ENCODE measurements around the gene OCEL1. TPM values are rescaled to one million over a fixed set of nuclear protein-coding genes. Genes with fewer than 3 reads are reported as not detected.

The OCEL1 gene
- polyA plus RNA-seq, 2 of the 4 experiments (the other 2 are of a cell fraction): 5.5 to 9.2 TPM

DNA sequence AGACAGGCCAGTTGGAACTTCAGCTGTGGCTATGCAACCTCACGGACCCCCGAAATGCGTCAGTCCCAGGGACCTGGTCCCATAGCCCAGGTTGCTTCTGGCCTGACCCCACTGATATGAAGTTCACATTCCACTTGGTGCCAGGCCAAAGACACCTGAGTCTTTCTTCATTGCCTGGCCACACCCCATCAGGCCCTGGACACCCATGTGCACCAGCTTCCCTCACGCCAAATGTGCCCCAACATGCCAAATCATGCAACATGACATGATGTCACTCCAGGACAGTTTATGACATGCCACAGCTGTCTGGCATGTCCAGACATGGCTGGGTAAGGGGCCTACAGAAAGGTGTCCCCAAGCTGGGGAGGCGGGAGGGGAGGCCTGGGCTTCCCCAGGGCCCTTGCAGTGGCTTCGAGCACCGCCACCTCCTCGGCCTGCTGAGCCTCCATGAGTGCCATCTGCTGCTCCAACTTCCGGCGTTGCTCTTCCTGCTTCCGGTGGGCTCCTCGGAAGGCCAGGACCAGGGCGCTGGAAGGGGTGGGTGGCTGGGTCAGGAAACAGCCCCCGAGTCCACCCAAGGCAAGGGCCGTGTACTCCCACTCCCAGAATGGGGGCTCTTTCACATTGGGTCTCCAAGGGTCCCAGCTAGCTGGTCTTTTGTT lies 24.0 kb downstream of the OCEL1 start:
- peak overlapping the region; percentile 92 to 96; a peak in 5 of 6 replicates for H3K27ac ChIP-seq
- FAIRE-seq: no peak
- CTCF ChIA-PET: interaction anchor here (0.9 to 4.9 kb wide), 4 partner anchors 8 to 32 kb away, joined by 3 to 51 read pairs (median 10); partner anchors contain the start of gene USHBP1
- peak overlapping the region; percentile 58; the same call in 2 of the 3 replicates for H3K4me2 ChIP-seq
- H3K9me3 ChIP-seq: no peaks in the 10 kb centered on the region
- no peak overlapping the region for H3K4me3 ChIP-seq
- DNase-seq (ENCODE audit: low read depth in 1 of 2, low spot score in 1 of 2): no peak
- POLR2A ChIA-PET: interaction anchor here (1.8 kb wide), 1 partner anchor 35 kb away, joined by 5 read pairs; the partner anchor contains the start of gene USE1
- 83% methylated on average over 8 of the region's 15 CpGs for whole genome bisulfite sequencing (ENCODE audit: missing lambda C conversion rate)
- TF ChIP-seq GATA3 (IDR thresholded peaks at IDR 0.05; ENCODE audit: borderline replicate concordance) (no peak), ESRRA (IDR thresholded peaks at IDR 0.05; ENCODE audit: borderline replicate concordance, low read length) (no peak), RAD21 (conservative IDR thresholded peaks at IDR 0.05 in 1 of 2, IDR thresholded peaks at IDR 0.05 in 1 of 2) (no peak), POLR2A (IDR thresholded peaks at IDR 0.05; ENCODE audit: low read length) (no peak), NR3C1 (IDR thresholded peaks at IDR 0.05) (no peak), CHD4 (IDR thresholded peaks at IDR 0.05; ENCODE audit: borderline replicate concordance) (no peak), HEYL (CRISPR knock-in tag; IDR thresholded peaks at IDR 0.05) (no peak), RNF2 (IDR thresholded peaks at IDR 0.05; ENCODE audit: borderline replicate concordance, low read depth) (no peak), CBX2 (IDR thresholded peaks at IDR 0.05; ENCODE audit: borderline replicate concordance, low read depth) (no peak), RARB (CRISPR knock-in tag; IDR thresholded peaks at IDR 0.05) (no peak), FOSL2 (IDR thresholded peaks at IDR 0.05) (no peak), FOSL2 (CRISPR knock-in tag; IDR thresholded peaks at IDR 0.05) (no peak), TP53 (CRISPR knock-in tag; IDR thresholded peaks at IDR 0.05) (no peak)
- TF ChIP-seq, protein P1, sequence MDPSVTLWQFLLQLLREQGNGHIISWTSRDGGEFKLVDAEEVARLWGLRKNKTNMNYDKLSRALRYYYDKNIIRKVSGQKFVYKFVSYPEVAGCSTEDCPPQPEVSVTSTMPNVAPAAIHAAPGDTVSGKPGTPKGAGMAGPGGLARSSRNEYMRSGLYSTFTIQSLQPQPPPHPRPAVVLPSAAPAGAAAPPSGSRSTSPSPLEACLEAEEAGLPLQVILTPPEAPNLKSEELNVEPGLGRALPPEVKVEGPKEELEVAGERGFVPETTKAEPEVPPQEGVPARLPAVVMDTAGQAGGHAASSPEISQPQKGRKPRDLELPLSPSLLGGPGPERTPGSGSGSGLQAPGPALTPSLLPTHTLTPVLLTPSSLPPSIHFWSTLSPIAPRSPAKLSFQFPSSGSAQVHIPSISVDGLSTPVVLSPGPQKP (IDR thresholded peaks at IDR 0.05; ENCODE audit: low read depth, low read length): no peak
- TF ChIP-seq, protein P2, sequence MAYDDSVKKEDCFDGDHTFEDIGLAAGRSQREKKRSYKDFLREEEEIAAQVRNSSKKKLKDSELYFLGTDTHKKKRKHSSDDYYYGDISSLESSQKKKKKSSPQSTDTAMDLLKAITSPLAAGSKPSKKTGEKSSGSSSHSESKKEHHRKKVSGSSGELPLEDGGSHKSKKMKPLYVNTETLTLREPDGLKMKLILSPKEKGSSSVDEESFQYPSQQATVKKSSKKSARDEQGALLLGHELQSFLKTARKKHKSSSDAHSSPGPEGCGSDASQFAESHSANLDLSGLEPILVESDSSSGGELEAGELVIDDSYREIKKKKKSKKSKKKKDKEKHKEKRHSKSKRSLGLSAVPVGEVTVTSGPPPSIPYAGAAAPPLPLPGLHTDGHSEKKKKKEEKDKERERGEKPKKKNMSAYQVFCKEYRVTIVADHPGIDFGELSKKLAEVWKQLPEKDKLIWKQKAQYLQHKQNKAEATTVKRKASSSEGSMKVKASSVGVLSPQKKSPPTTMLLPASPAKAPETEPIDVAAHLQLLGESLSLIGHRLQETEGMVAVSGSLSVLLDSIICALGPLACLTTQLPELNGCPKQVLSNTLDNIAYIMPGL (CRISPR knock-in tag; IDR thresholded peaks at IDR 0.05; ENCODE audit: borderline replicate concordance): no peak
- ATAC-seq: no peak
- peaks cover 37% of the 10 kb centered on the region for H3K4me1 ChIP-seq

DNA sequence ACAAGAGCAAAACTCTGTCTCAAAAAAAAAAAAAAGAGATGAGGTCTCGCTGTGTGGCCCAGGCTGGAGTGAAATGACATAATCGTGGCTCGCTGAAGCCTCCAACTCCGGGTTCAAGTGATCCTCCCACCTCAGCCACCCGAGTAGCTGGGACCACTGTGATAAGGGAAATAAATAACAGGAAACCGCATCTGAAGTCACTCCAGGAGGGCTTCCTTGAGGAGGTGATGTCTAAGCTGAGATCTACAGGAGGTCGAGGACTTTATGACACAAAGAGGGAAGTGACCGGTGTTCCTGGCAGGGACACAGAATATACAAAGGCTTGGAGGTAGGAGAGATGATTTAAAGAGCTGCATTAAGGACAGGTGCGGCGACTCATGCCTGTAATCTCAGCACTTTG lies 28.6 kb downstream of the OCEL1 start:
- no peaks in the 10 kb centered on the region for H3K9me3 ChIP-seq
- no peak for DNase-seq (ENCODE audit: low read depth in 1 of 2, low spot score in 1 of 2)
- H3K4me1 ChIP-seq: peaks cover 5% of the 10 kb centered on the region
- ChIA-PET POLR2A (no interaction called here), CTCF (interaction anchor here (0.7 to 4.5 kb wide), 4 partner anchors 9 to 38 kb away, joined by 3 to 20 read pairs (median 6); partner anchors contain the start of gene USHBP1)
- H3K4me3 ChIP-seq: no peak overlapping the region
- no peak for FAIRE-seq
- peak; percentile 54 for TF ChIP-seq ZFP36 (IDR thresholded peaks at IDR 0.05; ENCODE audit: borderline replicate concordance, partially characterized antibody)
- no peak for TF ChIP-seq HDAC2 (IDR thresholded peaks at IDR 0.05)
- no peak for ATAC-seq
- H3K4me2 ChIP-seq: no peak overlapping the region
- 0 out of 6 replicates have a peak overlapping the region, but pooled peaks of 1 of the 2 experiments have one; percentile 18 for H3K27ac ChIP-seq
- WGBS (ENCODE audit: missing lambda C conversion rate): 84% methylated on average over 10 of the region's 10 CpGs

DNA sequence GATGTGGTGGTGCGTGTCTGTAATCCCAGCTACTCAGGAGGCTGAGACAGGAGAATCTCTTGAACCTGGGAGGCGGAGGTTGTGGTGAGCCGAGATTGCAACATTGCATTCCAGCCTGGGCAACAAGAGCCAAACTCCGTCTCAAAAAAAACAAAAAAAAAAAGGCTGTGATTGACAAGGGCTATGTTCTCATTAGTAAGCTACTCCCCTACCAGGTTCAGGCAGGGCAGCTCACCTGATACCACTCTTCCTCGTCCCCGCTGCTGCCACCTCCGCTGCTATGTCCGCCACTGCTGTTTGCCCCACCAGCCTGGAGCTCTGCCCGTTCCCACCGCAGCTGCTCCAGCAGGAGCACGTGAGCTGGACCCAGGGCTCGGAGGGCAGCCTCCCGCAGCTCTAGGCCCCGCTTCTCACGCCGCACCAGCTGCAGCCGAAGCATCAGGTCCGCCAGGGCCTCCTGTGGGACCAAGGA lies 29.2 kb downstream of the OCEL1 start:
- no peak for TF ChIP-seq FOSL2 (IDR thresholded peaks at IDR 0.05)
- TF ChIP-seq FOSL2 (CRISPR knock-in tag; IDR thresholded peaks at IDR 0.05): no peak
- TF ChIP-seq ZC3H11A (IDR thresholded peaks at IDR 0.05): no peak
- no peak for TF ChIP-seq RAD21 (conservative IDR thresholded peaks at IDR 0.05 in 1 of 2, IDR thresholded peaks at IDR 0.05 in 1 of 2)
- TF ChIP-seq ZSCAN20 (CRISPR knock-in tag; IDR thresholded peaks at IDR 0.05): no peak
- TF ChIP-seq HDAC2 (IDR thresholded peaks at IDR 0.05): no peak
- TF ChIP-seq HEYL (CRISPR knock-in tag; IDR thresholded peaks at IDR 0.05): no peak
- TF ChIP-seq CBX8 (IDR thresholded peaks at IDR 0.05): no peak
- no peak for TF ChIP-seq CEBPB (IDR thresholded peaks at IDR 0.05)
- no peak for TF ChIP-seq NPAS2 (CRISPR knock-in tag; IDR thresholded peaks at IDR 0.05; ENCODE audit: borderline replicate concordance)
- TF ChIP-seq BHLHE40 (IDR thresholded peaks at IDR 0.05; ENCODE audit: low read depth, low read length): no peak
- TF ChIP-seq, protein P3, sequence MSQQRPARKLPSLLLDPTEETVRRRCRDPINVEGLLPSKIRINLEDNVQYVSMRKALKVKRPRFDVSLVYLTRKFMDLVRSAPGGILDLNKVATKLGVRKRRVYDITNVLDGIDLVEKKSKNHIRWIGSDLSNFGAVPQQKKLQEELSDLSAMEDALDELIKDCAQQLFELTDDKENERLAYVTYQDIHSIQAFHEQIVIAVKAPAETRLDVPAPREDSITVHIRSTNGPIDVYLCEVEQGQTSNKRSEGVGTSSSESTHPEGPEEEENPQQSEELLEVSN (IDR thresholded peaks at IDR 0.05; ENCODE audit: borderline replicate concordance, low read depth): no peak
- TF ChIP-seq JUNB (IDR thresholded peaks at IDR 0.05): no peak
- TF ChIP-seq KDM1A (IDR thresholded peaks at IDR 0.05; ENCODE audit: low read depth): no peak
- no peak for TF ChIP-seq CHD4 (IDR thresholded peaks at IDR 0.05; ENCODE audit: borderline replicate concordance)
- H3K27ac ChIP-seq: no peak overlapping the region
- no peaks in the 10 kb centered on the region for H3K9me3 ChIP-seq
- ChIA-PET POLR2A (no interaction called here), CTCF (interaction anchor here (0.7 to 4.5 kb wide), 5 partner anchors 9 to 568 kb away, joined by 3 to 20 read pairs (median 5); partner anchors contain the start of gene USHBP1)
- WGBS (ENCODE audit: missing lambda C conversion rate): 81% methylated on average over 18 of the region's 18 CpGs
- ATAC-seq (no peak), DNase-seq (ENCODE audit: low read depth in 1 of 2, low spot score in 1 of 2) (no peak), FAIRE-seq (no peak)
- no peak overlapping the region for H3K4me2 ChIP-seq
- H3K4me1 ChIP-seq: no peaks in the 10 kb centered on the region; the same call in 2 of the 3 replicates
- H3K4me3 ChIP-seq: no peak overlapping the region
